AG08396 (cell line): Measurements from ENCODE around the gene GMEB1.
"Not testable (repeated sequence)": the region's sequence is repeated elsewhere in the genome, so short reads cannot be mapped to it uniquely, and the experiment has no call there.

Experiments used
- DNase-seq: peaks from one replicate; pipeline ENCODE4 v3.0.0; 2012; ENCODE audit warnings: low spot score, mixed read lengths

The GMEB1 gene

GRCh38 chr1:28750771-28751294 lies 82.2 kb downstream of the GMEB1 start:
- DNase-seq, result not testable (repeated sequence)

DNA sequence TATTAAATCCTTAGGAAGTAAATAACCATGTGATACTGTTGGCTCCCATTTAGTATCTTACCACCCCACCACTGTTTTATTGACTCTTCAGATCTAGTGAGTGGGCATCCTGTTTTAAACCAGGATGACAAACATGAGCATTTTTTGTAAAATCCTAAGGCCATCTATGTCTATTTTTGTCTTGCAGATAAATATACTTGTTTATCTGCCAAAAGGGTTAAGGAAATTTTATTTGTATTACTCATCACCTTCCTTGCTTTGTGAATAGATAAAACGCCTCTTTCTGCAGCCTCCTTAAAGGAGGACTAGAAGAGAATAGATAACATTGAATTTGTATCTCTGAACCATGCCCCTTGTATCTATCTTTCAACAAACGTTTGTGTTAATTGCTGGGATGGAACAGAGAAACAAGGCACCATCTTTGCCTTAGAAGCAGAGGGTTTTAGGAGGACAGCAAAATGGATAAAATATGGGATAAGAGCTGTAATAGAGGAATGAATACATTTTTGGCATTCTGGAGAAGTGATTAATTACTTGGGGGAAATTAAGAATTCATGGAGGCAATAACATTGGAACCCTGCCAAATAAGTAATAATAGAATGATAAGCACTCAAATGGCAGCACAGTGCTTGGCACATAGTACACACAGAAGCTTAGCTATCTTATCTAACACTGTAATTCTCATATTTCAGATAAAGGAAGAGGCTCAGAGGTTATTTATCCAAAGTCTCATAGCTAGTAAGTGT lies 82.9 kb downstream of the GMEB1 start:
- peak; percentile 37 for DNase-seq

DNA sequence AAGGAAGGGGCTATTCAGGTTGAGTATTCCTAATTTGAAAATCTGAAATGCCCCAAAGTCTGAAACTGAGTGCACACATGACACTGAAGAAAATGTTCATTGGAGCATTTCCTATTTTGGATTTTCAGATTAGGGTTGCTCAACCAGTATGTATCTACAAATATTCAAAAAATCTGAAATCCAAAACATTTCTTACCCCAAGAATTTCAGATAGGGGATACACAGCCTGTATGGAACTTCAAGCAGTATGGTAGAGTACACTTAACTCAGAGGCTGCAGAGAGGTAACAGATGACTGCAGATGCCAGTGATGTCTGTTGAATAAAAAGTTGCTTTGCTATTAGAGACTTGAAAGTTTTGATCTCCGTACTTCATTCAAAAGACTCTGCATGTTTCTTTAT lies 87.1 kb downstream of the GMEB1 start:
- no peak for DNase-seq

DNA sequence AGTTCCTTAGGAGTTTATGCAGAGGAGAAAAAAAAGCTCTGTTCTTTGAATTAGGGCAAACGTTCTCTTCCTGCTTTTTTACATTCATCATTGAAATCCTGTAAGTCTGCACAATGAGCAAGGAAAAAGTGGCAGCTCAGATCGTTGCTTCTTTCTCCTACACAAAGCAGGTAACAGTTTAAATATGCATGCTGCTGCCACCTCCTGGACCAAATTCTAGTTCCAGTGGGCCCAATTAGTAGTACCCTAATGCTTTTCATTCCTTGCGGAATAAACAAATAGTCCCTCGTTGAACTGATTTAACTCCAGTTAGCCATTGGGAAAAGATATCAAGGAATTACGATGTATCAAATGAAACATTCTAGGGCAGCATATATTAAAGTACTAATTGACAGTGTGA lies 88.3 kb downstream of the GMEB1 start:
- no peak for DNase-seq

DNA sequence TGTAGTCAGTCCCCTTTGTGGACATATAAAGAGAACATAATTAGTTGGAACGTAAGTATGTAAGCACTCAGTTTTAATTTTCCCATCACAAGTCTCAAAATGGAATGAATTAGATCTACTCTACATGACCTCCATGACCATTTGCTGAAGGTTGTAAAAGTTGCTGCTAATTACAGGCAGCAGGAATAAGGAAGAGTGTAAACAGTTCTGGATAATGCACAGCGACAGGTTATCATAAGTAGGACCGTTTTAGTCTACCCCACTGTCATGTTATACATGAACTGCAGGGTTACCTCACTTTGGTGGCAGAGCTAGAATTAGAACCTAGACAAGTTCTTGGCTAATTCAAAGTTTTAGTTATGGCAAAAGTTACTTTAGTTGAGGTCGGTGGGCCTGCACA lies 89.8 kb downstream of the GMEB1 start:
- DNase-seq, result no peak

GRCh38 chr1:28759257-28759656 lies 90.7 kb downstream of the GMEB1 start:
- DNase-seq, result no peak

- no peak for DNase-seq
Measured at GRCh38 chr1:28761189-28761588, 92.6 kb downstream of the GMEB1 start.

- DNase-seq, result no peak
Measured at GRCh38 chr1:28766532-28767183, 98.1 kb downstream of the GMEB1 start.
